ENCODE measurements around the gene FGB.

Gene FGB

DNA sequence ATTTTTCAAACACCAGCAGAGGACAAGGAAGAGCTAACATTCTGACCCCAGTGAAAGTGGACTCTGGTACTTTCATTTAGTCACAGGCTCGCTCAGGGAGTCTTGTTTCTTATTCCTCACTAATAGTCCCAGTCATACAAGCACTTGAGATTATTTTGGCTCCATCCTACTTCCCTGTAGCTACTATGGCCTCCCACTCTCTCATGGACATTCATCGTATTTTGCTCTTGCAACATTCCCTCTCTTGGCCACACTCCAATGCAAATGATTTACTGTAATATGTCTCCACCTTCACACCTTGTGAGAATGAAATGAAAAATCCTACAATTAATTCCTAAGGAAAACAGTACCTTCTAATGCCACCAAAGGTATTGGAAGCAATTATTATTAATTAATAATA, 33.9 kb upstream of the FGB start:
- H3K4me3 ChIP-seq (ENCODE audit: low read depth, low read length) = no peak overlapping the region
- TF ChIP-seq, protein P1, sequence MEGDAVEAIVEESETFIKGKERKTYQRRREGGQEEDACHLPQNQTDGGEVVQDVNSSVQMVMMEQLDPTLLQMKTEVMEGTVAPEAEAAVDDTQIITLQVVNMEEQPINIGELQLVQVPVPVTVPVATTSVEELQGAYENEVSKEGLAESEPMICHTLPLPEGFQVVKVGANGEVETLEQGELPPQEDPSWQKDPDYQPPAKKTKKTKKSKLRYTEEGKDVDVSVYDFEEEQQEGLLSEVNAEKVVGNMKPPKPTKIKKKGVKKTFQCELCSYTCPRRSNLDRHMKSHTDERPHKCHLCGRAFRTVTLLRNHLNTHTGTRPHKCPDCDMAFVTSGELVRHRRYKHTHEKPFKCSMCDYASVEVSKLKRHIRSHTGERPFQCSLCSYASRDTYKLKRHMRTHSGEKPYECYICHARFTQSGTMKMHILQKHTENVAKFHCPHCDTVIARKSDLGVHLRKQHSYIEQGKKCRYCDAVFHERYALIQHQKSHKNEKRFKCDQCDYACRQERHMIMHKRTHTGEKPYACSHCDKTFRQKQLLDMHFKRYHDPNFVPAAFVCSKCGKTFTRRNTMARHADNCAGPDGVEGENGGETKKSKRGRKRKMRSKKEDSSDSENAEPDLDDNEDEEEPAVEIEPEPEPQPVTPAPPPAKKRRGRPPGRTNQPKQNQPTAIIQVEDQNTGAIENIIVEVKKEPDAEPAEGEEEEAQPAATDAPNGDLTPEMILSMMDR (IDR thresholded peaks at IDR 0.05; ENCODE audit: borderline replicate concordance, insufficient read depth, low read depth, low read length) = no peak

GRCh38 chr4:154529728-154530519, 32.9 kb upstream of the FGB start:
- TF ChIP-seq, protein P1 (IDR thresholded peaks at IDR 0.05; ENCODE audit: borderline replicate concordance, insufficient read depth, low read depth, low read length) = no peak

DNA sequence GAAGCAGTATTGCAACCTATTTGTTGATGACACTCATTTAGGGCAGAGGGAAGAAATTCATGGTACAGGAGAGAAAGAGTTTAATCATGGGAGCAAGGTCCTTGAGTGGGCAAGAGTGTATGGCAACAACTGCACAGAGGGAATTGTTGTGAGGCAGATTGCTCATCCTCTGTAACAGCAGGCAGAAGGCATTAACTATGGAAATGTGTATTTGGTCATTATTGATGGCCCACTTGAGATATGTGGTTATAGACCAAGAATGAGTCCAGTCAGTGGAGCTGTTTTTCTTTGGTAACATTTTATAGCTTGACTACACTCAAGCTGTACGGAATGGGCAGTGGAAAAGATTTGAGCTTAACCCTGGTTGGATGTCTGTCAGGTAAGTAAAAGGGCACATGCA, 28.5 kb upstream of the FGB start:
- no peak overlapping the region for H3K4me3 ChIP-seq (ENCODE audit: low read depth, low read length)
- TF ChIP-seq, protein P1 (IDR thresholded peaks at IDR 0.05; ENCODE audit: borderline replicate concordance, insufficient read depth, low read depth, low read length) = no peak

More at GRCh38 chr4:154529728-154530519, 32.9 kb upstream of the FGB start:
- no peak overlapping the region for H3K4me3 ChIP-seq (ENCODE audit: low read depth, low read length)

- TF ChIP-seq, protein P1 (IDR thresholded peaks at IDR 0.05; ENCODE audit: borderline replicate concordance, insufficient read depth, low read depth, low read length) = no peak
- H3K4me3 ChIP-seq (ENCODE audit: low read depth, low read length) = no peak overlapping the region
Measured at GRCh38 chr4:154542271-154542879, 20.4 kb upstream of the FGB start.

- no peak overlapping the region for H3K4me3 ChIP-seq (ENCODE audit: low read depth, low read length)
- TF ChIP-seq, protein P1 (IDR thresholded peaks at IDR 0.05; ENCODE audit: borderline replicate concordance, insufficient read depth, low read depth, low read length) = 0 out of 2 replicates have a peak, but pooled peaks have one; percentile 8
Measured at GRCh38 chr4:154545689-154546088, 17.1 kb upstream of the FGB start.

DNA sequence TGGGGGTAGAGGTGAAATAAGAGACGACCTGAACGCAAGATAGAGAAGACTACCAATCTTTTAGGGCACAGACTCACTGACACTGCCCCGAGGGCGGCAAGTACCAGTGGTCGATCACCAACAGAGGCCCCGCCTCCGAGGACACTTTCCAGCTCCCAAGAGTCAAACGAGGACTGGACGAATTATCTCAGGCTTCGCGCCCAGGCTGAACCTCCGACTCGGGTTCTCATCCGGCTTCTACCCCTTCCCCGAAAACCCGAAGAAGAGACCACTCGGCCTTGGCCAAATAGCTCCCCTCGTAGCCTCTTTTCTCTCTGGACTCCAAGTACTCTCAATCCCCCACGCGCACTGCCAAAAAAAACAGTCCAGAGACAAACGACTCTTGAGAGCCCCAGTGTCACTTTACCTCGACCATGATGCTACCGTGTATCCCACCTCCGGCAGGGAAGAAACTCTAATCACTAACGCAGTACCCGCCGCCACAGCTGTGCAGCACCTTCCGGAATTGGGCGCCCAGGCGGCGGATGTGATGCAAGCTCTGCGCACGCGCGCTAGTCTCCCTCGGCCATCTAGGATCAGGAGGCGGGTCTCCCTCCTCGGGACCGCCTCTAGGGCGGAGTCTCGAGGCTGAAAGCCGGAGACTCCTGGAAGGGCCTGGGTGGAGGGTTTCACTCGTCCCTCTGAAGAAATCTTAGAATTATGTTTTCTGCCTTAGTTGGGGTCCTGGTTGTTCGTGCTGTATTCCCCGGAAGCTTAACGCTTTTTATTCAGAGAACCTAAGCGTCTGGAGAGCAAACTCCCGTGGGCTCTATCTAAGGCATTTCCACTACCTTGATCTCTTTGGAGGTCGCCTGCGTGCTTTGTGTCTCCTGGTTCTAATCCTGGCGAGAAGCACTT, 12.7 kb upstream of the FGB start, which contains the start of gene PLRG1:
Gene PLRG1, minus strand, starts transcription at position 507 of the 897 bp plus-strand sequence. Its CDS starts 92 bp downstream, at position 415.
- peak within 1 kb of the TSS; percentile 71 for H3K4me3 ChIP-seq (ENCODE audit: low read depth, low read length)
- TF ChIP-seq, protein P1 (IDR thresholded peaks at IDR 0.05; ENCODE audit: borderline replicate concordance, insufficient read depth, low read depth, low read length) = no peak

Data from GM12875 (cell line).